Measurements from ENCODE around the gene PORCN. TPM values are rescaled to one million over a fixed set of nuclear protein-coding genes. Genes with fewer than 3 reads are reported as not detected.
A peak's percentile ranks its signal among the peaks of the same experiment; 100 is the strongest.

PORCN gene
- total and polyA plus RNA-seq, 9 of the 15 experiments (the other 6 are each of a cell fraction or from before 2014, with no cell fraction given): 0.34 to 5.1 (median 2.8) TPM

DNA sequence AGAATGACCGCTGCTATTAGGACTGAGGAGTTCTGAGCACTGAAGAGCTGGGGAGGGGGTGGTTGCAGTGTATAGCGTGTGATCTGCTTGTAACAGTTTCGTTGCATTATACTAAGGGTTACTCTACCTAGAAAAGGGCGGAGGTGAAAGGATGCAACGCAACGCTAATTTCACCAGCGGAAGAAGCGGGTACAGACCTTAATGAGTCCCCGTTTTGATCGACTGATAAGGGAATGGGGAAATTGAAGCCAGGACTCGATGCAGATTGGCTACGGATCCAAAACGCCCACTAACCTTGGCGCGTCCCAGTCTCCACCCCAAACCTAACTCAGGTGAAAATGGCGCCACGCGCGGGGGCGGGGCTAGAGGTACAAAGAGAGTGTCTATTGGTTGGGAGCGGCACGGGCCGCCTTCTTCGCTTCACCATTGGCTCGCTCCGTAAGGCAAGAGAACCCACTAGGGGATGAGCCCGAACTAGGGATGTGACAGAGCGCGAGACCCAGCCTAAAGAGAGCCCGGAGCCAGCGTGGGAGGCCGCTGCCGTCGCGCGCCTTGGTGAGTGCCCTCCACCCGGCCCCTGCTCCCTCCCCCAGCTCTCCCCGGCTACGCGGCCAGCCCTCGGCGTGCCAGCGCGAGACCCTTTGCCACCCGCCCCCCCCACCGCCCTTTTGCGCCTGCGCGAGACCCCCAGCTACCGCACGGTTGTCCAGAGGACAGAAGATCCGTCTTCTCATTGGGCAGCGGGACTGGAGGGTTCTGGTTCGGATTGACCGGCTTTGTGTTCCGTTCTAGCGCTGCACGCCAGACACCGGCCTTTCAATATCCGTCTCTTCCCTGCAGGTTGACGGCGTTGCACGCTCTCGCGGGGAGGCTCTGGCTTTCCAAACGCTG lies 12.8 kb downstream of the PORCN start, which contains the start of gene EBP (continued):
- TF ChIP-seq FOXP4 (CRISPR knock-in tag; IDR thresholded peaks at IDR 0.05; ENCODE audit: borderline replicate concordance): no peak
- 0 out of 2 replicates have a peak, but pooled peaks have one; percentile 34 for TF ChIP-seq E2F3 (CRISPR knock-in tag; IDR thresholded peaks at IDR 0.05)
- peak; percentile 83 for TF ChIP-seq MBD2 (IDR thresholded peaks at IDR 0.05; ENCODE audit: borderline replicate concordance, low read depth)
- peak; percentile 80 for TF ChIP-seq RBM25 (IDR thresholded peaks at IDR 0.05; ENCODE audit: low read depth, low read length, severe bottlenecking)
- no peak; the same call in 1 of the 2 replicates for TF ChIP-seq ZNF316 (IDR thresholded peaks at IDR 0.05)
- 0 out of 2 replicates have a peak, but pooled peaks have one; percentile 11 for TF ChIP-seq CEBPB (tag; IDR thresholded peaks at IDR 0.05)
- TF ChIP-seq SOX6 (IDR thresholded peaks at IDR 0.05): peak; percentile 28; the same call in 1 of the 2 replicates
- peak; percentile 55; the same call in 1 of the 2 replicates for TF ChIP-seq ARID1B (IDR thresholded peaks at IDR 0.05)
- TF ChIP-seq TBP (optimal IDR thresholded peaks at IDR 0.05; ENCODE audit: low read depth, low read length): peak; percentile 96
- peak in 1 of 2 experiments; percentile 41; a peak in 1 of 4 replicates for TF ChIP-seq TRIM24 (IDR thresholded peaks at IDR 0.05)
- no peak for TF ChIP-seq ZNF668 (CRISPR knock-in tag; IDR thresholded peaks at IDR 0.05)
- peak; percentile 37; the same call in 1 of the 2 replicates for TF ChIP-seq MYC (IDR thresholded peaks at IDR 0.05; ENCODE audit: low read depth, low read length)
- no peak for TF ChIP-seq MYC (CRISPR knock-in tag; IDR thresholded peaks at IDR 0.05; ENCODE audit: borderline replicate concordance, low read depth)
- TF ChIP-seq ARNT (IDR thresholded peaks at IDR 0.05): no peak
- peak; percentile 43; the same call in 1 of the 2 replicates for TF ChIP-seq SMARCE1 (IDR thresholded peaks at IDR 0.05)
- TF ChIP-seq FOXA1 (IDR thresholded peaks at IDR 0.05; ENCODE audit: borderline replicate concordance): no peak
- TF ChIP-seq KLF6 (CRISPR knock-in tag; IDR thresholded peaks at IDR 0.05; ENCODE audit: borderline replicate concordance): no peak
- 0 out of 2 replicates have a peak, but pooled peaks have one; percentile 85 for TF ChIP-seq ZNF740 (CRISPR knock-in tag; IDR thresholded peaks at IDR 0.05)
- peak in 1 of 2 experiments; percentile 77; a peak in 2 of 4 replicates for TF ChIP-seq ZNF740 (tag; IDR thresholded peaks at IDR 0.05)
- TF ChIP-seq SMARCC2 (IDR thresholded peaks at IDR 0.05; ENCODE audit: low read depth): peak; percentile 44; the same call in 1 of the 2 replicates
- TF ChIP-seq, protein P1, sequence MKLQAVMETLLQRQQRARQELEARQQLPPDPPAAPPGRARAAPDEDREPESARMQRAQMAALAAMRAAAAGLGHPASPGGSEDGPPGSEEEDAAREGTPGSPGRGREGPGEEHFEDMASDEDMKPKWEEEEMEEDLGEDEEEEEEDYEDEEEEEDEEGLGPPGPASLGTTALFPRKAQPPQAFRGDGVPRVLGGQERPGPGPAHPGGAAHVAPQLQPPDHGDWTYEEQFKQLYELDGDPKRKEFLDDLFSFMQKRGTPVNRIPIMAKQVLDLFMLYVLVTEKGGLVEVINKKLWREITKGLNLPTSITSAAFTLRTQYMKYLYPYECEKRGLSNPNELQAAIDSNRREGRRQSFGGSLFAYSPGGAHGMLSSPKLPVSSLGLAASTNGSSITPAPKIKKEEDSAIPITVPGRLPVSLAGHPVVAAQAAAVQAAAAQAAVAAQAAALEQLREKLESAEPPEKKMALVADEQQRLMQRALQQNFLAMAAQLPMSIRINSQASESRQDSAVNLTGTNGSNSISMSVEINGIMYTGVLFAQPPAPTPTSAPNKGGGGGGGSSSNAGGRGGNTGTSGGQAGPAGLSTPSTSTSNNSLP (IDR thresholded peaks at IDR 0.05; ENCODE audit: borderline replicate concordance, low read depth, low read length): peak; percentile 86; the same call in 1 of the 2 replicates
- TF ChIP-seq EP400 (IDR thresholded peaks at IDR 0.05): peak; percentile 75
- TF ChIP-seq CREB1 (IDR thresholded peaks at IDR 0.05): 0 out of 2 replicates have a peak, but pooled peaks have one; percentile 25
- TF ChIP-seq CREB1 (CRISPR knock-in tag; IDR thresholded peaks at IDR 0.05): peak; percentile 14; the same call in 1 of the 2 replicates
- peak; percentile 51; the same call in 1 of the 2 replicates for TF ChIP-seq GABPA (tag; conservative IDR thresholded peaks at IDR 0.05; ENCODE audit: low read depth)
